Measurements from ENCODE around the gene PRPH.
"Not testable (repeated sequence)": the region's sequence is repeated elsewhere in the genome, so short reads cannot be mapped to it uniquely, and the experiment has no call there.

Gene PRPH

DNA sequence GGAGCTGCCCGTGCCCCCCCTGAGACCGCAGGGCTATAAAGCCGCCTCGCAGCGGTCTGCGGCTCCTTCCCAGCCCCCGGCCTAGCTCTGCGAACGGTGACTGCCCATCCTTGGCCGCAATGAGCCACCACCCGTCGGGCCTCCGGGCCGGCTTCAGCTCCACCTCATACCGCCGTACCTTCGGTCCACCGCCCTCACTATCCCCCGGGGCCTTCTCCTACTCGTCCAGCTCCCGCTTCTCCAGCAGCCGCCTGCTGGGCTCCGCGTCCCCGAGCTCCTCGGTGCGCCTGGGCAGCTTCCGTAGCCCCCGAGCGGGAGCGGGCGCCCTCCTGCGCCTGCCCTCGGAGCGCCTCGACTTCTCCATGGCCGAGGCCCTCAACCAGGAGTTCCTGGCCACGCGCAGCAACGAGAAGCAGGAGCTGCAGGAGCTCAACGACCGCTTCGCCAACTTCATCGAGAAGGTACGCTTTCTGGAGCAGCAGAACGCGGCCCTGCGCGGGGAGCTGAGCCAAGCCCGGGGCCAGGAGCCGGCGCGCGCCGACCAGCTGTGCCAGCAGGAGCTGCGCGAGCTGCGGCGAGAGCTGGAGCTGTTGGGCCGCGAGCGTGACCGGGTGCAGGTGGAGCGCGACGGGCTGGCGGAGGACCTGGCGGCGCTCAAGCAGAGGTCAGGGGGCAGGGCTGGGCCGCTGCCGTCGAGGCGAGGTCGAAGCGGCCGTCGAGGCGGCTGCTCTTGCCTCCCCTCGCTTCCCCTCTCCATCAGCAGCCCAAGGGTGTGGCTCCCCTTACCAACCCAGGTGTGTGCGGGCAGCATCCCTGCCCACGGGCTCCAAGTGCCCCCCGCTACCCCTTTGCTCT lies at the start of gene PRPH:
Gene PRPH (plus strand): TSS at position 66 of the 855 bp plus-strand sequence. CDS start 54 bp downstream, at position 120.
- no peak for DNase-seq

DNA sequence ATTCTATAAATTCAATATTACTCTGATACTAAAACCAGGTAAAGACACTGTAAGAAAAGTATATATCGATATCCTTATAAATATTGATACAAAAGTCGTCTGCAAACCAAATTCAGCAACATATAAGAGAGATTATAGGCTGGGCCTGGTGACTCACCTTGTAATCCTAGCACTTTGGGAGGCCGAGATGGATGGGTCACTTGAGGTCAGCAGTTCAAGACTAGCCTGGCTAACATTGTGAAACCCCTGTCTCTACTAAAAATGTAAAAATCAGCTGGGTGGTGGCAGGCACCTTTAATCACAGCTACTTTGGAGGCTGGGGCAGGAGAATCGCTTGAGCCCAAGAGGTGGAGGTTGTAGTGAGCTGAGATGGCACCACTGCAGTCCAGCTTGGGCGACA lies 43.6 kb upstream of the PRPH start:
- DNase-seq, result no peak

DNA sequence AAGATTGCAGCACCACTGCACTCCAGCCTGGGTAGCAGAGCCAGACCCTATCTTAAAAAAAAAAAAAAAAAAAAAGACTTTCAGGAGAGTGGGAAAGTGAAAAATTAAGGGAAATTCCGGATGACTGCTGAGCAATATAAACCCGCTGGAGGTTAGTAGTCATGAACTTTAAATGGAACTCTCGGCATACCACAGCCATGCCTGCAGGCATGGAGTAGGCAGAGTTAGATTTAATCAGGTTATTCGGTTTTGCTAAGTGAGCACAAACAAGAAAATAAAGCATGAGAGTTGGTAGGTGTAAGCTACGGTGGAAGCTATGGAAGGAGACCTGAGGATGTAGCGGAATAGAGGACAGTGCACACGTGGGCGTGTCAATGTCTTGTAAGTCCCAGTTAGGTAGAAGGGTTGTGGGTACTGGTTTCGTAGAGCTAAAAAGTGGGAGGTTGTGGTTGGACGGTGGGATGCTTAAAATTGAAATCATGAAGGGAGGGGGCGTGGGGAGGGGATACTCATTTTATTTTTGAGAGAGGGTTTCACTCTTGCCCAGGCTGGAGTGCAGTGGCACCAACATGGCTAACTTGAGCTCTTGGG lies 41.8 kb upstream of the PRPH start:
- DNase-seq, result no peak

DNA sequence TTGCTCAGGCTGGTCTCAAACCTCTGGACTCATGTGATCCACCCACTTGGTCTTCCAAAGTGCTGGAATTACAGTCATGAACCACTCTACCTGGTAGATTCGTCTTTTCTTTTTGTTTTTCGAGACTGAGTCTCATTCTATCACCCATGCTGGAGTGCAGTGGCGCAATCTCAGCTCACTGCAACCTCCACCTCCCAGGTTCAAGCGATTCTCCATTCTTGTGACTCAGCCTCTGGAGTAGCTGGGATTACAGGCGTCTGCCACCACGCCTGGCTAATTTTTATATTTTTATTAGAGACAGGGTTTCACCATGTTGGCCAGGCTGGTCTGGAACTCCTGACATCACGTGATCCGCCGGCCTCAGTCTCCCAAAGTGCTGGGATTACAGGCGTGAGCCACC lies 39.5 kb upstream of the PRPH start:
- DNase-seq, result not testable (repeated sequence)

- DNase-seq, result no peak
These were observed 38.9 kb upstream of the PRPH start for GRCh38 chr12:49255857-49256637.

DNA sequence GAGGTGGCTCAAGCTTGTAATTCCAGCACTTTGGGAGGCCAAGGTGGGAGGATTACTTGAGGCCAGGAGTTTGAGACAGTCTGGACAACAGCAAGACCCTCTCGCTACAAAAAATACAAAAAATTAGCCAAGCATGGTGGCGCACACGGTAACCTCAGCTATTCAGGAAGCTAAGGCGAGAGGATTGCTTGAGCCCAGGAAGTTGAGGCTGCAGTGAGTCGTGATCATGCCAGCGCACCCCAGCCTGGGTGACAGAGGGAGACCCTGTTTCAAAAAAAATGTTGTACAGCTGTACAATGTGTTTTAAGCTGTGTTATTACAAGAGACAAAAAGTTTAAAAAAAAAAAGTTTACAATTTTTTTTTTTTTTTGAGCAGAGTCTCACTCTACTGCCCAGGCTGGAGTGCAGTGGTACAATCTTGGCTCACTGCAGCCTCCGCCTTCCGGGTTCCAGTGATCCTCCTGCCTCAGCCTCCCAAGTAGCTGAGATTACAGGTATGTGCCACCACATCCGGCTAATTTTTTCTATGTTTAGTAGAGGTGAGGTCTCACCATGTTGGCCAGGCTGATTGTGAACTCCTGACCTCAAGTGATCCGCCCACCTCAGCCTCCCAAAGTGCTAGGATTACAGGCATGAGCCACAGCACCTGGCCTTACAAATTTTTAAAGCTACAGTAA lies 37.3 kb upstream of the PRPH start:
- DNase-seq, result not testable (repeated sequence)

DNA sequence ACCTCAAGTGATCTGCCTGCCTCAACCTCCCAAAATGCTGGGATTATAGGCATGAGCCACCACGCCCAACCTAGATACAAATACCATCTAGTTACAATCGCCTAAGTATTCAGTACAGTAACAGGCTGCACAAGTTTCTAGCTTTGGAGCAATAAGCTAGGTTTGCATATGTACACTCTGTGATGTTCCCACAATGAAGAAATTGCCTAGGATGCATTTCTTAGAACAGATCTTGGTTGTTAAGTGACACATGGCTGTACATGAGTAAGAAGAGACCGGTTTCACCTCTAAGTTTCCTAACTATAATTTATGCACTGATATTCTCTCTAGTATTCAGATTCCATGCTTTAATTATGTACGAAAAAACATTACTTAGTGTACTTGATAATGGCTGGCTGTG lies 35.5 kb upstream of the PRPH start:
- no peak for DNase-seq

DNA sequence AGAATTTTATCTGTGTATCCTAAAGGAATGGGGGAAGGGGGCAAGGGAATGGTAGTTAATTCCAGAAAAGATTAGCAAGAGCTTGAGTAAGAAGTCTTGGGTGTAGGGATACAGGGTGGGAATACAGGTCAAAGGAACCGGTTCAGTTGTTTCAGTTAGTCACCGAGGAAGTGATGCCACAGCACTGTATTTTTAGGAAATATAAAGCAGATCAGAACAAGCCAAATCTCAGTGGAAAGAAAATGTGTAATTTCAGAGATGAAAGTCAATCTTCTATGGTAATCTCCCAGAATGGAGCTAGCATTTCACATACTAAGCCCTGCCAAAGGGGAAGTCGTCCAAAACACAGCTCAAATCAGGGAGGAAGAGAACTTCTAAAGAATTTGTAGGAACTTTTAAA lies 34.8 kb upstream of the PRPH start:
- no peak for DNase-seq

DNA sequence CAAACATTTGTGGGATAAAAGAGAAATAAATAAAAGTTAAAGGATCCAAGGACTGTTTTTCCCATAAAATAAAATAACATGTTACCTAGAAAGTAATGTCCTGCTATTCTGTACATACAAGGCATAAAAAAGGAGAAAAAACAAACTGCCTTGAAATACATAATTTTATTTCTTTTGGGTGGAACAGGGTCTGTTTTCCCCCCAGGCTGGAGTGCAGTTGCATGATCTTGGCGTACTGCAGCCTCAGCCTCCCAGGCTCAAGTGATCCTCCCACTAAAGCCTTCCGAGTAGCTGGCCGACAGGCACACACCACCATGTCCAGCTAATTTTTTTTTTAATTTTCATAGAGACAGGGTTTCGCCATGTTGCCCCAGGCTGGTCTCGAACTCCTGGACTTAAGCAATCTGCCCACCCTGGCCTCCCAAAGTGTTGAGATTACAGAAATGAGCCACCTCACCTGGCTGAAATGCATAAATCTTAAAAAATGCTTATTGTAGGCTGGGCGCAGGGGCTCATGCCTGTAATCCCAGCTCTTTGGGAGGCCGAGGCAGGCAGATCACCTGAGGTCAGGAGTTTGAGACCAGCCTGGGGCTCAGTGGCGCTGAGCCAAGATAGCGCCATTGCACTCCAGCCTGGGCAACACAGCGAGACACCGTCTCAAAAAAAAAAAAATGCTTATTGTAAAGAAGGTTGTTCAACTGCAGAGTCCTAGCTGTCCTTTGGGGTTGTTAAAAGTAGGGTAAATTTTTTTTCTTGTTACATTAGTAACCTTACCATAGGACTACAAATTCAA lies 34.2 kb upstream of the PRPH start:
- no peak for DNase-seq

- DNase-seq, result no peak
These were observed 33.2 kb upstream of the PRPH start for GRCh38 chr12:49261721-49262120.

- no peak for DNase-seq
These were observed 31.6 kb upstream of the PRPH start for GRCh38 chr12:49263400-49263763.

GRCh38 chr12:49264466-49264872 lies 30.5 kb upstream of the PRPH start:
- DNase-seq, result no peak

DNA sequence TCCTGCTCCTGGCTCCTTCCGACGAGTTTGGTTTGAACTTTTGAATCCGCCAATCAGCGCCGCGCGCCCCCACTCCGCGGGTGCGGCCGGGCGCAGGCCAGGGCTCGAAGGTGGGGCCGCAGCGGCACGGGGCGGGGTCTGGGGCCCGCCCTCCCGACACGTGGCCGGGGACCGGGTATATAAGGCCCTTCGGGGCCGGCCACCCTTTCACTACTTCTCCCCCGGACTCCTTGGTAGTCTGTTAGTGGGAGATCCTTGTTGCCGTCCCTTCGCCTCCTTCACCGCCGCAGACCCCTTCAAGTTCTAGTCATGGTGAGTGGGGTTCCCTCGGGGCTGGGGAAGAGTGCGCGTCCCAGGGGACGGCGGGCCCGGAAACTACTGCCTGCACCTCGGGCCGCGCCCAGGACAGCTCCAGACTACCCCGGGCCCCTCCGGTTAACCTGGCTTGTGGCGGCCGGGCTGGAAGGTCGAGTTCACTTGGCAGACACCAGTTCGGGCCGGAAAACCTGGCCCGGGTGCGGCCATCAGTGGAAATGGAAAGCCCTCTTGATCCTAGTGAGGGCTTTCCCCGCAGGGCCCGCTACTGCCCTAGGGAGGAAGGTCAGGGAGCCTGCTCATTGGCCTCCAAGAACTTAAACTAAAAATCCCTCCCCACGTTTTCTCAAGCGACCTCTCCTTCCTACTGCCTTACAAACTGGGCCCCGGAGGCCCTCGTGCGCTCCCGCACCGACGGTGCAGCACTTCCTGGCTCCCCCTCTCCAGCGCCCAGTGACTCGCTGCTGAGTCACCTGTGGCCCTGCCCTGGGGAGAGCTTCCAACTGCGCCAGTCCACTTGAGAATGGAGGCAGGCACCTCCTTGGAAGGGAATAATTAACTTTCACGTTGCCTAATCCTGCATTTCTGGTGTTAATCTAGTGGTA lies 29.8 kb upstream of the PRPH start, which contains the start of gene TUBA1C:
Gene TUBA1C (plus strand): TSS at position 210 of the 920 bp plus-strand sequence. CDS start 100 bp downstream, at position 310.
- peak; percentile 93 for DNase-seq

DNA sequence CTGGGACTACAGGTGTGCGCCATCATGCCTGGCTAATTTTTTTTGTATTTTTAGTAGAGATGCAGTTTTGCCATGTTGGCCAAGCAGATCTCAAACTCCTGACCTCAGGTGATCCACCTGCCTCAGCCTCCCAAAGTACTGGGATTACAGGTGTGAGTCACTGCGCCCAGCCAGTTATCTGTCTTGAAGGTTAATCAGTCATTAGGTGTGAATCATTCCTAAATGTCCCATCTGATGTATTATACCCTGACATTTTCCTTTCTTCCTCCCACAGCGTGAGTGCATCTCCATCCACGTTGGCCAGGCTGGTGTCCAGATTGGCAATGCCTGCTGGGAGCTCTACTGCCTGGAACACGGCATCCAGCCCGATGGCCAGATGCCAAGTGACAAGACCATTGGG lies 25.8 kb upstream of the PRPH start:
- not testable (repeated sequence) for DNase-seq

DNA sequence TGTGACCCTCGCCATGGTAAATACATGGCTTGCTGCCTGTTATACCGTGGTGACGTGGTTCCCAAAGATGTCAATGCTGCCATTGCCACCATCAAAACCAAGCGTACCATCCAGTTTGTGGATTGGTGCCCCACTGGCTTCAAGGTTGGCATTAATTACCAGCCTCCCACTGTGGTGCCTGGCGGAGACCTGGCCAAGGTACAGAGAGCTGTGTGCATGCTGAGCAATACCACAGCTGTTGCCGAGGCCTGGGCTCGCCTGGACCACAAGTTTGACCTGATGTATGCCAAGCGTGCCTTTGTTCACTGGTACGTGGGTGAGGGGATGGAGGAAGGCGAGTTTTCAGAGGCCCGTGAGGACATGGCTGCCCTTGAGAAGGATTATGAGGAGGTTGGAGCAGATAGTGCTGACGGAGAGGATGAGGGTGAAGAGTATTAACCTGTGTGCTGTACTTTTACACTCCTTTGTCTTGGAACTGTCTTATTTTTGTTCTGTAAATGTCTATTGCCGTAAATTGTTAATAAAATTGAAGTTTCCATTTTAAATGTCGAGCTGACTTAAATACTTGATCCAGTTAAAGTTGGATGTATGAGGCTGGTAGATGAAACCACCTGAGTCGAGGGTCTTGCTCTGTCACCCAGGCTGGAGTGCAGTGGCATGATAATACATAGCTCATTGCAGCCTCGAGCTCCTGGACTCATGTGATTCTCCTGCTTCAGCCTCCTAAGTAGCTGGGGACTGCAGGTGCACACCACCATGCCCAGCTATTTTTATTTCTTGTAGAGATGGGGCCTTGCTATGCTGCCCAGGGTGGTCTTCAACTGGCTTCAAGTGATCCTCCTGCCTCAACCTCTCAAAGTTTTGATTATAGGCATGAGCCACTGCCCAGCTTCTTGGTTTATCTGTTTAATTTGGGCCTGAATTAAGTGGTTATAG lies 21.9 kb upstream of the PRPH start:
- no peak for DNase-seq

- DNase-seq, result no peak
These were observed 21.1 kb upstream of the PRPH start for GRCh38 chr12:49273726-49274395.

- no peak for DNase-seq
These were observed 20.4 kb upstream of the PRPH start for GRCh38 chr12:49274396-49275069.
